ENCODE data around the gene ARSG.

GRCh38 chr17:68396226-68397107 is 105.2 kb downstream of the ARSG start:
- TF ChIP-seq POLR2A (IDR thresholded peaks at IDR 0.05; ENCODE audit: extremely low read depth, insufficient read length) (no peak), MAX (IDR thresholded peaks at IDR 0.05; ENCODE audit: low read depth, low read length) (no peak), MYC (IDR thresholded peaks at IDR 0.05; ENCODE audit: low read depth, low read length) (no peak)
- TF ChIP-seq, protein P1, sequence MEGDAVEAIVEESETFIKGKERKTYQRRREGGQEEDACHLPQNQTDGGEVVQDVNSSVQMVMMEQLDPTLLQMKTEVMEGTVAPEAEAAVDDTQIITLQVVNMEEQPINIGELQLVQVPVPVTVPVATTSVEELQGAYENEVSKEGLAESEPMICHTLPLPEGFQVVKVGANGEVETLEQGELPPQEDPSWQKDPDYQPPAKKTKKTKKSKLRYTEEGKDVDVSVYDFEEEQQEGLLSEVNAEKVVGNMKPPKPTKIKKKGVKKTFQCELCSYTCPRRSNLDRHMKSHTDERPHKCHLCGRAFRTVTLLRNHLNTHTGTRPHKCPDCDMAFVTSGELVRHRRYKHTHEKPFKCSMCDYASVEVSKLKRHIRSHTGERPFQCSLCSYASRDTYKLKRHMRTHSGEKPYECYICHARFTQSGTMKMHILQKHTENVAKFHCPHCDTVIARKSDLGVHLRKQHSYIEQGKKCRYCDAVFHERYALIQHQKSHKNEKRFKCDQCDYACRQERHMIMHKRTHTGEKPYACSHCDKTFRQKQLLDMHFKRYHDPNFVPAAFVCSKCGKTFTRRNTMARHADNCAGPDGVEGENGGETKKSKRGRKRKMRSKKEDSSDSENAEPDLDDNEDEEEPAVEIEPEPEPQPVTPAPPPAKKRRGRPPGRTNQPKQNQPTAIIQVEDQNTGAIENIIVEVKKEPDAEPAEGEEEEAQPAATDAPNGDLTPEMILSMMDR (IDR thresholded peaks at IDR 0.05; ENCODE audit: low read depth, low read length) = no peak
